PC-9 (cell line): Measurements from ENCODE around the gene ANO4. TPM values are rescaled to one million over a fixed set of nuclear protein-coding genes. Genes with fewer than 3 reads are reported as not detected.
"Not testable (repeated sequence)": the region's sequence is repeated elsewhere in the genome, so short reads cannot be mapped to it uniquely, and the experiment has no call there.

Experiments used
- BruUV-seq: library from RNA; stranded (reverse); fragments of 400-500 nt; replicated peaks from 2 replicates; lab custom pipeline; 2021; lab: Mats Ljungman, UMichigan
- CTCF ChIA-PET: fragments of 300-600 bp; sonication (Branson Sonifier 250); formaldehyde crosslinking; loops from one replicate; lab custom pipeline; 2022; ENCODE audit warnings: antibody characterized with exemption; lab: Charles Lee
- POLR2A ChIA-PET: fragments of 300-600 bp; sonication (Branson Sonifier 250); formaldehyde crosslinking; loops from one replicate; lab custom pipeline; 2022; ENCODE audit warnings: antibody characterized with exemption; ENCODE audit not compliant: unreplicated experiment; lab: Charles Lee
- DNase-seq, 2 experiments: peaks; one replicate each; pipeline versions ENCODE4 v3.0.0 to v3.0.0-alpha.2; 2015 to 2022; ENCODE audit warnings: mixed read lengths in 1 of 2
- H2AFZ ChIP-seq: fragments of 200-600 bp; sonication (generic); 2 replicates; pipeline ENCODE4 v1.8.1; 2017; ENCODE audit warnings: antibody characterized with exemption
- H3F3A ChIP-seq: fragments of 200-600 bp; sonication (generic); 2 replicates; pipeline ENCODE4 v1.8.1; 2017; ENCODE audit warnings: antibody characterized with exemption, mild to moderate bottlenecking, low read depth; ENCODE audit not compliant: insufficient read depth
- H3K27ac ChIP-seq: fragments of 200-600 bp; sonication (generic); 2 replicates; pipeline ENCODE4 v1.6.1; 2016; ENCODE audit warnings: mixed run types
- H3K27me3 ChIP-seq: fragments of 200-600 bp; sonication (generic); 2 replicates; pipeline ENCODE4 v1.6.1; 2016; ENCODE audit warnings: low read depth, mixed run types; ENCODE audit not compliant: insufficient read depth
- H3K36me3 ChIP-seq: fragments of 200-600 bp; sonication (generic); 2 replicates; pipeline ENCODE4 v1.6.1; 2016; ENCODE audit warnings: low read depth, mixed run types
- H3K4me1 ChIP-seq: fragments of 200-600 bp; sonication (generic); replicated peaks from 2 replicates; pipeline ENCODE4 v1.6.1; 2016; ENCODE audit warnings: mixed run types; ENCODE audit not compliant: insufficient read depth
- H3K4me2 ChIP-seq: fragments of 200-600 bp; sonication (generic); 2 replicates; pipeline ENCODE4 v1.6.1; 2017; ENCODE audit warnings: mixed run types
- H3K4me3 ChIP-seq: fragments of 200-600 bp; sonication (generic); 2 replicates; pipeline ENCODE4 v1.6.1; 2016; ENCODE audit warnings: mixed run types
- H3K79me2 ChIP-seq: fragments of 200-600 bp; sonication (generic); 2 replicates; pipeline ENCODE4 v1.6.1; 2017; ENCODE audit warnings: low read depth, mixed run types
- H3K9me2 ChIP-seq: fragments of 200-600 bp; sonication (generic); 2 replicates; pipeline ENCODE4 v1.8.1; 2017; ENCODE audit warnings: mild to moderate bottlenecking; ENCODE audit not compliant: insufficient read depth
- H3K9me3 ChIP-seq: fragments of 200-600 bp; sonication (generic); 2 replicates; pipeline ENCODE4 v1.8.1; 2016; ENCODE audit warnings: low read depth; ENCODE audit not compliant: insufficient read depth
- H4K20me1 ChIP-seq: fragments of 200-600 bp; sonication (generic); 2 replicates; pipeline ENCODE4 v1.8.1; 2017; ENCODE audit not compliant: insufficient read depth
- EZH2 ChIP-seq: fragments of 200-600 bp; sonication (generic); IDR thresholded peaks from 2 replicates; pipeline ENCODE4 v1.8.0; 2017; ENCODE audit warnings: antibody characterized with exemption, low read depth
- intact Hi-C: fragments of 100-400 bp; cut with micrococcal nuclease; formaldehyde crosslinking; loops from one replicate; pipeline ENCODE4 v1.10.0; 2022; ENCODE audit not compliant: unreplicated experiment
- total RNA-seq: library from RNA; stranded (reverse); gene quantifications from 2 replicates; pipeline ENCODE4 v1.2.3, GENCODE V29; 2021
- TF ChIP-seq, protein P1 (sequence below): fragments of 200-600 bp; sonication (generic); conservative IDR thresholded peaks from 2 replicates; pipeline ENCODE4 v1.6.1; 2017; ENCODE audit warnings: mixed run types, antibody characterized with exemption, mild to moderate bottlenecking, moderate library complexity

ANO4 gene
- total RNA-seq, 1 experiment from 2014 or later, result not detected

DNA sequence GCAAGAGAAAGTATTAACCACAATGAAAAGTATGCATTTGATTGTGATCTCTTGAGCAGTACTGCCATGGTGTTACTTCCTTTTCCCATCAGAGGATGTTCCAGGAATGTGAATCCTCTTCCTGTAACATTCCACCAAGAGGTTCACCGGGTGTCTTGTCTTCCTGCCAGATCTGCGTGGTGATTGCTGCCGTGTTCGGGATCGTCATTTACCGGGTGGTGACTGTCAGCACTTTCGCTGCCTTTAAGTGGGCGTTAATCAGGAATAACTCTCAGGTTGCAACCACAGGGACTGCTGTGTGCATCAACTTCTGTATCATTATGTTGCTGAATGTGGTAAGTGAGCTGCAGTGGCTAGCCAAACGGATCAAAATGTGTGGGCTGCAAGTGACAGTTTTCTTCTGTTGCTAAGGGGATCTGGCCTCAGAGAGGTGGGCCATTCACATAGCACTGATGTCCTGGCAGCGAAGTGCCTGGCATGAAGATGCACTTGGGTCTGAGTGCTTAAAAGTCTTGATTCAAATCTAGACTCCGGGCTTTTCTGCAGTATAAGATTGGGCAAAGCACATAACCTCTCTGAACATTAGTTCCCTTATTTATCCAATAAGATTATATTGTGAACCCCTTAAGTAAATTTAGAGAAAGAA lies 292.0 kb downstream of the ANO4 start:
- Histone ChIP-seq H3K9me2 (no peaks in the 10 kb centered on the region), H3K36me3 (no peaks in the 10 kb centered on the region), H3K4me1 (no peaks in the 10 kb centered on the region), H3K27ac (no peak overlapping the region), H3K27me3 (0 out of 2 replicates have a peak, but pooled peaks cover 3% of the 10 kb centered on the region), H3F3A (no peaks in the 10 kb centered on the region), H3K9me3 (no peaks in the 10 kb centered on the region), H4K20me1 (no peaks in the 10 kb centered on the region), H3K4me3 (no peak overlapping the region), H3K4me2 (no peak overlapping the region), H3K79me2 (no peaks in the 10 kb centered on the region), H2AFZ (no peak overlapping the region)
- intact Hi-C loops, result no loop called here
- no peak for DNase-seq
- ChIA-PET CTCF (no interaction called here), POLR2A (no interaction called here)
- TF ChIP-seq, protein P1, sequence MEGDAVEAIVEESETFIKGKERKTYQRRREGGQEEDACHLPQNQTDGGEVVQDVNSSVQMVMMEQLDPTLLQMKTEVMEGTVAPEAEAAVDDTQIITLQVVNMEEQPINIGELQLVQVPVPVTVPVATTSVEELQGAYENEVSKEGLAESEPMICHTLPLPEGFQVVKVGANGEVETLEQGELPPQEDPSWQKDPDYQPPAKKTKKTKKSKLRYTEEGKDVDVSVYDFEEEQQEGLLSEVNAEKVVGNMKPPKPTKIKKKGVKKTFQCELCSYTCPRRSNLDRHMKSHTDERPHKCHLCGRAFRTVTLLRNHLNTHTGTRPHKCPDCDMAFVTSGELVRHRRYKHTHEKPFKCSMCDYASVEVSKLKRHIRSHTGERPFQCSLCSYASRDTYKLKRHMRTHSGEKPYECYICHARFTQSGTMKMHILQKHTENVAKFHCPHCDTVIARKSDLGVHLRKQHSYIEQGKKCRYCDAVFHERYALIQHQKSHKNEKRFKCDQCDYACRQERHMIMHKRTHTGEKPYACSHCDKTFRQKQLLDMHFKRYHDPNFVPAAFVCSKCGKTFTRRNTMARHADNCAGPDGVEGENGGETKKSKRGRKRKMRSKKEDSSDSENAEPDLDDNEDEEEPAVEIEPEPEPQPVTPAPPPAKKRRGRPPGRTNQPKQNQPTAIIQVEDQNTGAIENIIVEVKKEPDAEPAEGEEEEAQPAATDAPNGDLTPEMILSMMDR, result no peak
- no peak for TF ChIP-seq EZH2
- no TSS peak for BruUV-seq

- CTCF ChIA-PET, result no interaction called here
- no peak overlapping the region for H3K4me3 ChIP-seq
- no peak overlapping the region for H3K4me2 ChIP-seq
- intact Hi-C loops, result no loop called here
- no peaks in the 10 kb centered on the region for H3K36me3 ChIP-seq
- no peak overlapping the region for H3K27ac ChIP-seq
- no TSS peak for BruUV-seq
- H3K79me2 ChIP-seq, result no peaks in the 10 kb centered on the region
- H3K9me2 ChIP-seq, result no peaks in the 10 kb centered on the region
- POLR2A ChIA-PET, result no interaction called here
- DNase-seq, result no peak
- H3K27me3 ChIP-seq, result 0 out of 2 replicates have a peak, but pooled peaks cover under 1% of the 10 kb centered on the region
- no peaks in the 10 kb centered on the region for H3K9me3 ChIP-seq
- H2AFZ ChIP-seq, result no peak overlapping the region
- H3K4me1 ChIP-seq, result no peaks in the 10 kb centered on the region
- no peaks in the 10 kb centered on the region for H3F3A ChIP-seq
- H4K20me1 ChIP-seq, result no peaks in the 10 kb centered on the region
- no peak for TF ChIP-seq EZH2
- TF ChIP-seq, protein P1, result no peak
Measured at GRCh38 chr12:101087920-101088319, 293.3 kb downstream of the ANO4 start.

GRCh38 chr12:101089271-101089670 lies 294.7 kb downstream of the ANO4 start:
- no TSS peak for BruUV-seq
- no peaks in the 10 kb centered on the region for H3K36me3 ChIP-seq
- ChIA-PET CTCF (no interaction called here), POLR2A (no interaction called here)
- no peaks in the 10 kb centered on the region for H3K9me3 ChIP-seq
- H3K27ac ChIP-seq, result no peak overlapping the region
- H3K4me2 ChIP-seq, result no peak overlapping the region
- intact Hi-C loops, result no loop called here
- TF ChIP-seq, protein P1, result no peak
- TF ChIP-seq EZH2, result no peak
- H3K4me3 ChIP-seq, result no peak overlapping the region
- H3K4me1 ChIP-seq, result no peaks in the 10 kb centered on the region
- no peaks in the 10 kb centered on the region for H3K9me2 ChIP-seq
- no peak for DNase-seq
- no peaks in the 10 kb centered on the region for H3K27me3 ChIP-seq
- H4K20me1 ChIP-seq, result no peaks in the 10 kb centered on the region
- H3K79me2 ChIP-seq, result no peaks in the 10 kb centered on the region
- H2AFZ ChIP-seq, result no peak overlapping the region
- no peaks in the 10 kb centered on the region for H3F3A ChIP-seq

DNA sequence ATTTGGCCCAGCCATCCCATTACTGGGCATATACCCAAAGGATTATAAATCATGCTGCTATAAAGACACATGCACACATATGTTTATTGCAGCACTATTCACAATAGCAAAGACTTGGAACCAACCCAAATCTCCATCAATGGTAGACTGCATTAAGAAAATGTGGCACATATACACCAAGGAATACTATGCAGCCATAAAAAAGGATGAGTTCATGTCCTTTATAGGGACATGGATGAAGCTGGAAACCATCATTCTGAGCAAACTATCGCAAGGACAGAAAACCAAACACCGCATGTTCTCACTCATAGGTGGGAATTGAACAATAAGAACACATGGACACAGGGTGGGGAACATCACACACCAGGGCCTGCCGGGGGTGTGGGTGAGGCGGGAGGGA lies 295.6 kb downstream of the ANO4 start:
- H3K4me1 ChIP-seq, DNase-seq, H3F3A ChIP-seq, intact Hi-C loops, H4K20me1 ChIP-seq, H3K9me3 ChIP-seq, H3K4me3 ChIP-seq, H3K36me3 ChIP-seq, H3K4me2 ChIP-seq, H3K27me3 ChIP-seq, CTCF ChIA-PET, H3K79me2 ChIP-seq, POLR2A ChIA-PET, BruUV-seq, H3K27ac ChIP-seq, H2AFZ ChIP-seq, H3K9me2 ChIP-seq: not testable (repeated sequence)
